ENCODE results near the gene RELB.

GRCh38 chr19:45079911-45080370 lies 78.7 kb downstream of the RELB start:
- TF ChIP-seq REST (IDR thresholded peaks at IDR 0.05; ENCODE audit: borderline replicate concordance) (no peak), EZH2 (IDR thresholded peaks at IDR 0.05; ENCODE audit: borderline replicate concordance, insufficient read depth, low read length, poor library complexity, severe bottlenecking) (no peak), CTCF (IDR thresholded peaks at IDR 0.05; ENCODE audit: poor library complexity, severe bottlenecking) (no peak), POLR2AphosphoS5 (IDR thresholded peaks at IDR 0.05) (no peak), MXI1 (conservative IDR thresholded peaks at IDR 0.05; ENCODE audit: poor library complexity, severe bottlenecking) (no peak), SMC3 (conservative IDR thresholded peaks at IDR 0.05; ENCODE audit: poor library complexity) (no peak), TAF1 (IDR thresholded peaks at IDR 0.05; ENCODE audit: low read depth) (no peak), RAD21 (conservative IDR thresholded peaks at IDR 0.05) (no peak), EP300 (conservative IDR thresholded peaks at IDR 0.05; ENCODE audit: poor library complexity, severe bottlenecking) (no peak)

All from neural cell (in vitro differentiated cells).